GM23338 (cell line): ENCODE data around the gene PIK3CB. TPM values are rescaled to one million over a fixed set of nuclear protein-coding genes. Genes with fewer than 3 reads are reported as not detected.

Source experiments
- ATAC-seq: fragments of 200-7000 bp; cut with Tn5 transposase; 3 replicates; pipeline ENCODE4 v1.9.1; 2020
- DNase-seq: peaks from one replicate; pipeline ENCODE4 v3.0.0-alpha.2; 2015; ENCODE audit warnings: low spot score
- H2AFZ ChIP-seq: fragments of 200-600 bp; sonication (generic); 2 replicates; pipeline ENCODE4 v1.8.0; 2016; ENCODE audit warnings: antibody characterized with exemption, mild to moderate bottlenecking, moderate library complexity
- H3F3A ChIP-seq: fragments of 200-600 bp; sonication (generic); replicated peaks from 2 replicates; pipeline ENCODE4 v1.8.0; 2017; ENCODE audit warnings: antibody characterized with exemption, mixed run types, low read depth
- H3K27ac ChIP-seq: fragments of 200-600 bp; sonication (generic); 2 replicates; pipeline ENCODE4 v1.6.1; 2016; ENCODE audit warnings: low read depth
- H3K27me3 ChIP-seq: fragments of 200-600 bp; sonication (generic); 2 replicates; pipeline ENCODE4 v1.8.0; 2016; ENCODE audit warnings: mild to moderate bottlenecking, mixed run types, moderate library complexity; ENCODE audit not compliant: insufficient read depth
- H3K36me3 ChIP-seq: fragments of 200-600 bp; sonication (generic); 2 replicates; pipeline ENCODE4 v1.8.0; 2016; ENCODE audit warnings: mild to moderate bottlenecking; ENCODE audit not compliant: insufficient read depth
- H3K4me1 ChIP-seq: fragments of 200-600 bp; sonication (generic); 2 replicates; pipeline ENCODE4 v1.8.0; 2016; ENCODE audit warnings: mild to moderate bottlenecking, moderate library complexity; ENCODE audit not compliant: insufficient read depth
- H3K4me2 ChIP-seq: fragments of 200-600 bp; sonication (generic); 2 replicates; pipeline ENCODE4 v1.7.1; 2017; ENCODE audit warnings: mixed run types
- H3K4me3 ChIP-seq: fragments of 200-600 bp; sonication (generic); 2 replicates; pipeline ENCODE4 v1.6.1; 2016; ENCODE audit warnings: mixed run types
- H3K79me2 ChIP-seq: fragments of 200-600 bp; sonication (generic); replicated peaks from 2 replicates; pipeline ENCODE4 v1.8.0; 2017; ENCODE audit warnings: mild to moderate bottlenecking; ENCODE audit not compliant: insufficient read depth
- H3K9me2 ChIP-seq: fragments of 200-600 bp; sonication (generic); 2 replicates; pipeline ENCODE4 v1.8.0; 2017; ENCODE audit not compliant: insufficient read depth
- H4K20me1 ChIP-seq: fragments of 200-600 bp; sonication (generic); replicated peaks from 2 replicates; pipeline ENCODE4 v1.8.0; 2017; ENCODE audit warnings: mild to moderate bottlenecking; ENCODE audit not compliant: insufficient read depth
- H3K27ac Mint-ChIP-seq: 2 replicates; pipeline ENCODE4 v1.8.0; 2020; ENCODE audit warnings: inconsistent platforms, mild to moderate bottlenecking, moderate library complexity, mixed read lengths
- H3K27me3 Mint-ChIP-seq: 3 replicates; pipeline ENCODE4 v1.8.0; 2022; ENCODE audit warnings: low read depth, mild to moderate bottlenecking, moderate library complexity, mixed read lengths, inconsistent platforms; ENCODE audit not compliant: insufficient read depth, poor library complexity
- H3K36me3 Mint-ChIP-seq: 3 replicates; pipeline ENCODE4 v1.8.0; 2021; ENCODE audit warnings: low read depth, mild to moderate bottlenecking, inconsistent platforms, moderate library complexity, mixed read lengths
- H3K4me1 Mint-ChIP-seq: 3 replicates; pipeline ENCODE4 v1.8.0; 2020; ENCODE audit warnings: mild to moderate bottlenecking, inconsistent platforms, mixed read lengths
- H3K4me3 Mint-ChIP-seq: 3 replicates; pipeline ENCODE4 v1.8.0; 2021; ENCODE audit warnings: moderate library complexity, mild to moderate bottlenecking, inconsistent platforms, mixed read lengths
- H3K9me3 Mint-ChIP-seq: 3 replicates; pipeline ENCODE4 v1.8.0; 2020; ENCODE audit warnings: moderate library complexity, mild to moderate bottlenecking, inconsistent platforms, mixed read lengths
- CREB1 ChIP-seq: fragments of 250-450 bp; sonication (Bioruptor Pico); IDR thresholded peaks from 2 replicates; pipeline ENCODE4 v1.5.0; 2020; ENCODE audit warnings: low read depth, mild to moderate bottlenecking, moderate library complexity
- EZH2 ChIP-seq: fragments of 200-600 bp; sonication (generic); IDR thresholded peaks from one replicate; pipeline ENCODE4 v1.8.0; 2017; ENCODE audit warnings: antibody characterized with exemption, mild to moderate bottlenecking, low read depth; ENCODE audit not compliant: unreplicated experiment
- EZH2phosphoT487 ChIP-seq: fragments of 200-600 bp; sonication (generic); IDR thresholded peaks from one replicate; pipeline ENCODE4 v1.8.1; 2018; ENCODE audit warnings: antibody characterized with exemption; ENCODE audit not compliant: unreplicated experiment
- JUNB ChIP-seq: IDR thresholded peaks from one replicate; pipeline ENCODE4 v1.6.1; 2016; ENCODE audit warnings: antibody characterized with exemption; ENCODE audit not compliant: unreplicated experiment
- NANOG ChIP-seq: IDR thresholded peaks from 2 replicates; pipeline ENCODE4 v1.6.1; 2016; ENCODE audit warnings: antibody characterized with exemption, borderline replicate concordance
- POLR2AphosphoS5 ChIP-seq: IDR thresholded peaks from 2 replicates; pipeline ENCODE4 v1.6.1; 2016; ENCODE audit warnings: antibody characterized with exemption, low read depth
- STAT1 ChIP-seq: IDR thresholded peaks from one replicate; pipeline ENCODE4 v1.6.1; 2016; ENCODE audit warnings: antibody characterized with exemption; ENCODE audit not compliant: unreplicated experiment
- ZNF114 ChIP-seq: fragments of 250-450 bp; sonication (Bioruptor Pico); IDR thresholded peaks from 2 replicates; pipeline ENCODE4 v1.5.0; 2020; ENCODE audit warnings: mild to moderate bottlenecking, moderate library complexity
- ZNF331 ChIP-seq: fragments of 250-450 bp; sonication (Bioruptor Pico); IDR thresholded peaks from 2 replicates; pipeline ENCODE4 v1.5.0; 2020; ENCODE audit warnings: low read depth, mild to moderate bottlenecking, moderate library complexity
- polyA plus RNA-seq: library from polyadenylated mRNA; unstranded; fragments of >200 nt; fragmentation: Nextera tagmentation; extraction: Ambion mirVana; gene quantifications from 2 replicates; pipeline ENCODE4 v1.2.1, GENCODE V29; 2016
- total RNA-seq: library from RNA; depleted of rRNA; stranded (reverse); fragments of >200 nt; shearing (Covaris generic); gene quantifications from 2 replicates; pipeline ENCODE4 v1.2.3, GENCODE V29; 2014
- TF ChIP-seq, protein P1 (sequence below): IDR thresholded peaks from one replicate; pipeline ENCODE4 v1.6.1; 2018; ENCODE audit warnings: antibody characterized with exemption; ENCODE audit not compliant: unreplicated experiment
- TF ChIP-seq, protein P2 (sequence below): fragments of 250-450 bp; sonication (Bioruptor Pico); IDR thresholded peaks from 2 replicates; pipeline ENCODE4 v1.5.0; 2020; ENCODE audit warnings: mild to moderate bottlenecking, moderate library complexity
- TF ChIP-seq, protein P3 (sequence below), 2 experiments: fragments of 200-600 bp in 1 of 2; sonication (generic) in 1 of 2; conservative IDR thresholded peaks; 2 replicates each; pipeline versions ENCODE4 v1.5.1 to v1.6.1; 2016 to 2017; ENCODE audit warnings: antibody characterized with exemption in 2 of 2, low read depth in 2 of 2, mild to moderate bottlenecking in 2 of 2, moderate library complexity in 1 of 2
- TF ChIP-seq, protein P4 (sequence below): IDR thresholded peaks from 2 replicates; pipeline ENCODE4 v1.6.1; 2016; ENCODE audit warnings: antibody characterized with exemption

The PIK3CB gene
- total and polyA plus RNA-seq, 2 experiments from 2014 or later, result 13.3 to 32.4 TPM

DNA sequence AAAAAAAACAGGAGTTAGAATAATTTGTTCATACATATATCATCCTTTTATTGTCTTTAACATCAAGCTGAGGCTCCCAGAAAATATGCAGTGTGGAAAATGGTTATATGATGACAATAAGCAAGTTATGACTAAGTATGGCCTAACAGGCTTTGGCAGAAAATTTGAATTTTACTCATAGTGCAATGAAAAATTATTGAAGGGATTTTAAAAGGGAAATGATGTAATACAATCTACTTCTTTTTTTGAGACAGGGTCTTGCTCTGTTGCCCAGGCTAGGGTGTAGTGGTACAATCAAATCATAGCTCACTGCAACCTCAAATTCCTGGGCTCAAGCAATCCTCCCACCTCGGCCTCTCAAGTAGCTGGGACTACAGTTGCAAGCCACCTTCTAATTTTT is 147.5 kb downstream of the PIK3CB start:
- H3K27me3 ChIP-seq, result no peaks in the 10 kb centered on the region
- no peak overlapping the region for H2AFZ ChIP-seq
- H3K4me1 Mint-ChIP-seq, result no peaks in the 10 kb centered on the region
- H3F3A ChIP-seq, result no peaks in the 10 kb centered on the region
- no peak overlapping the region for H3K27ac Mint-ChIP-seq
- no peak overlapping the region for H3K4me3 ChIP-seq
- no peaks in the 10 kb centered on the region for H3K36me3 ChIP-seq
- no peak overlapping the region for H3K4me2 ChIP-seq
- H3K4me1 ChIP-seq, result no peaks in the 10 kb centered on the region
- H3K9me3 Mint-ChIP-seq, result no peaks in the 10 kb centered on the region
- no peak for DNase-seq
- no peaks in the 10 kb centered on the region for H3K9me2 ChIP-seq
- no peak overlapping the region for H3K27ac ChIP-seq
- ATAC-seq, result no peak
- TF ChIP-seq, protein P1, sequence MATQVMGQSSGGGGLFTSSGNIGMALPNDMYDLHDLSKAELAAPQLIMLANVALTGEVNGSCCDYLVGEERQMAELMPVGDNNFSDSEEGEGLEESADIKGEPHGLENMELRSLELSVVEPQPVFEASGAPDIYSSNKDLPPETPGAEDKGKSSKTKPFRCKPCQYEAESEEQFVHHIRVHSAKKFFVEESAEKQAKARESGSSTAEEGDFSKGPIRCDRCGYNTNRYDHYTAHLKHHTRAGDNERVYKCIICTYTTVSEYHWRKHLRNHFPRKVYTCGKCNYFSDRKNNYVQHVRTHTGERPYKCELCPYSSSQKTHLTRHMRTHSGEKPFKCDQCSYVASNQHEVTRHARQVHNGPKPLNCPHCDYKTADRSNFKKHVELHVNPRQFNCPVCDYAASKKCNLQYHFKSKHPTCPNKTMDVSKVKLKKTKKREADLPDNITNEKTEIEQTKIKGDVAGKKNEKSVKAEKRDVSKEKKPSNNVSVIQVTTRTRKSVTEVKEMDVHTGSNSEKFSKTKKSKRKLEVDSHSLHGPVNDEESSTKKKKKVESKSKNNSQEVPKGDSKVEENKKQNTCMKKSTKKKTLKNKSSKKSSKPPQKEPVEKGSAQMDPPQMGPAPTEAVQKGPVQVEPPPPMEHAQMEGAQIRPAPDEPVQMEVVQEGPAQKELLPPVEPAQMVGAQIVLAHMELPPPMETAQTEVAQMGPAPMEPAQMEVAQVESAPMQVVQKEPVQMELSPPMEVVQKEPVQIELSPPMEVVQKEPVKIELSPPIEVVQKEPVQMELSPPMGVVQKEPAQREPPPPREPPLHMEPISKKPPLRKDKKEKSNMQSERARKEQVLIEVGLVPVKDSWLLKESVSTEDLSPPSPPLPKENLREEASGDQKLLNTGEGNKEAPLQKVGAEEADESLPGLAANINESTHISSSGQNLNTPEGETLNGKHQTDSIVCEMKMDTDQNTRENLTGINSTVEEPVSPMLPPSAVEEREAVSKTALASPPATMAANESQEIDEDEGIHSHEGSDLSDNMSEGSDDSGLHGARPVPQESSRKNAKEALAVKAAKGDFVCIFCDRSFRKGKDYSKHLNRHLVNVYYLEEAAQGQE, result no peak
- TF ChIP-seq ZNF331 (CRISPR knock-in tag), result no peak
- TF ChIP-seq POLR2AphosphoS5, result no peak
- TF ChIP-seq, protein P2, sequence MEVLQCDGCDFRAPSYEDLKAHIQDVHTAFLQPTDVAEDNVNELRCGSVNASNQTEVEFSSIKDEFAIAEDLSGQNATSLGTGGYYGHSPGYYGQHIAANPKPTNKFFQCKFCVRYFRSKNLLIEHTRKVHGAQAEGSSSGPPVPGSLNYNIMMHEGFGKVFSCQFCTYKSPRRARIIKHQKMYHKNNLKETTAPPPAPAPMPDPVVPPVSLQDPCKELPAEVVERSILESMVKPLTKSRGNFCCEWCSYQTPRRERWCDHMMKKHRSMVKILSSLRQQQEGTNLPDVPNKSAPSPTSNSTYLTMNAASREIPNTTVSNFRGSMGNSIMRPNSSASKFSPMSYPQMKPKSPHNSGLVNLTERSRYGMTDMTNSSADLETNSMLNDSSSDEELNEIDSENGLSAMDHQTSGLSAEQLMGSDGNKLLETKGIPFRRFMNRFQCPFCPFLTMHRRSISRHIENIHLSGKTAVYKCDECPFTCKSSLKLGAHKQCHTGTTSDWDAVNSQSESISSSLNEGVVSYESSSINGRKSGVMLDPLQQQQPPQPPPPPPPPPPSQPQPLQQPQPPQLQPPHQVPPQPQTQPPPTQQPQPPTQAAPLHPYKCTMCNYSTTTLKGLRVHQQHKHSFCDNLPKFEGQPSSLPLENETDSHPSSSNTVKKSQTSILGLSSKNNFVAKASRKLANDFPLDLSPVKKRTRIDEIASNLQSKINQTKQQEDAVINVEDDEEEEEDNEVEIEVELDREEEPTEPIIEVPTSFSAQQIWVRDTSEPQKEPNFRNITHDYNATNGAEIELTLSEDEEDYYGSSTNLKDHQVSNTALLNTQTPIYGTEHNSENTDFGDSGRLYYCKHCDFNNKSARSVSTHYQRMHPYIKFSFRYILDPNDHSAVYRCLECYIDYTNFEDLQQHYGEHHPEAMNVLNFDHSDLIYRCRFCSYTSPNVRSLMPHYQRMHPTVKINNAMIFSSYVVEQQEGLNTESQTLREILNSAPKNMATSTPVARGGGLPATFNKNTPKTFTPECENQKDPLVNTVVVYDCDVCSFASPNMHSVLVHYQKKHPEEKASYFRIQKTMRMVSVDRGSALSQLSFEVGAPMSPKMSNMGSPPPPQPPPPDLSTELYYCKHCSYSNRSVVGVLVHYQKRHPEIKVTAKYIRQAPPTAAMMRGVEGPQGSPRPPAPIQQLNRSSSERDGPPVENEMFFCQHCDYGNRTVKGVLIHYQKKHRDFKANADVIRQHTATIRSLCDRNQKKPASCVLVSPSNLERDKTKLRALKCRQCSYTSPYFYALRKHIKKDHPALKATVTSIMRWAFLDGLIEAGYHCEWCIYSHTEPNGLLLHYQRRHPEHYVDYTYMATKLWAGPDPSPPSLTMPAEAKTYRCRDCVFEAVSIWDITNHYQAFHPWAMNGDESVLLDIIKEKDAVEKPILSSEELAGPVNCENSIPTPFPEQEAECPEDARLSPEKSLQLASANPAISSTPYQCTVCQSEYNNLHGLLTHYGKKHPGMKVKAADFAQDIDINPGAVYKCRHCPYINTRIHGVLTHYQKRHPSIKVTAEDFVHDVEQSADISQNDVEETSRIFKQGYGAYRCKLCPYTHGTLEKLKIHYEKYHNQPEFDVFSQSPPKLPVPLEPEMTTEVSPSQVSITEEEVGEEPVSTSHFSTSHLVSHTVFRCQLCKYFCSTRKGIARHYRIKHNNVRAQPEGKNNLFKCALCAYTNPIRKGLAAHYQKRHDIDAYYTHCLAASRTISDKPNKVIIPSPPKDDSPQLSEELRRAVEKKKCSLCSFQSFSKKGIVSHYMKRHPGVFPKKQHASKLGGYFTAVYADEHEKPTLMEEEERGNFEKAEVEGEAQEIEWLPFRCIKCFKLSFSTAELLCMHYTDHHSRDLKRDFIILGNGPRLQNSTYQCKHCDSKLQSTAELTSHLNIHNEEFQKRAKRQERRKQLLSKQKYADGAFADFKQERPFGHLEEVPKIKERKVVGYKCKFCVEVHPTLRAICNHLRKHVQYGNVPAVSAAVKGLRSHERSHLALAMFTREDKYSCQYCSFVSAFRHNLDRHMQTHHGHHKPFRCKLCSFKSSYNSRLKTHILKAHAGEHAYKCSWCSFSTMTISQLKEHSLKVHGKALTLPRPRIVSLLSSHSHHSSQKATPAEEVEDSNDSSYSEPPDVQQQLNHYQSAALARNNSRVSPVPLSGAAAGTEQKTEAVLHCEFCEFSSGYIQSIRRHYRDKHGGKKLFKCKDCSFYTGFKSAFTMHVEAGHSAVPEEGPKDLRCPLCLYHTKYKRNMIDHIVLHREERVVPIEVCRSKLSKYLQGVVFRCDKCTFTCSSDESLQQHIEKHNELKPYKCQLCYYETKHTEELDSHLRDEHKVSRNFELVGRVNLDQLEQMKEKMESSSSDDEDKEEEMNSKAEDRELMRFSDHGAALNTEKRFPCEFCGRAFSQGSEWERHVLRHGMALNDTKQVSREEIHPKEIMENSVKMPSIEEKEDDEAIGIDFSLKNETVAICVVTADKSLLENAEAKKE (CRISPR knock-in tag), result no peak
- no peak for TF ChIP-seq STAT1
- no peak for TF ChIP-seq JUNB
- TF ChIP-seq EZH2, result no peak
- no peak for TF ChIP-seq ZNF114
- TF ChIP-seq EZH2phosphoT487, result no peak
- TF ChIP-seq, protein P3, sequence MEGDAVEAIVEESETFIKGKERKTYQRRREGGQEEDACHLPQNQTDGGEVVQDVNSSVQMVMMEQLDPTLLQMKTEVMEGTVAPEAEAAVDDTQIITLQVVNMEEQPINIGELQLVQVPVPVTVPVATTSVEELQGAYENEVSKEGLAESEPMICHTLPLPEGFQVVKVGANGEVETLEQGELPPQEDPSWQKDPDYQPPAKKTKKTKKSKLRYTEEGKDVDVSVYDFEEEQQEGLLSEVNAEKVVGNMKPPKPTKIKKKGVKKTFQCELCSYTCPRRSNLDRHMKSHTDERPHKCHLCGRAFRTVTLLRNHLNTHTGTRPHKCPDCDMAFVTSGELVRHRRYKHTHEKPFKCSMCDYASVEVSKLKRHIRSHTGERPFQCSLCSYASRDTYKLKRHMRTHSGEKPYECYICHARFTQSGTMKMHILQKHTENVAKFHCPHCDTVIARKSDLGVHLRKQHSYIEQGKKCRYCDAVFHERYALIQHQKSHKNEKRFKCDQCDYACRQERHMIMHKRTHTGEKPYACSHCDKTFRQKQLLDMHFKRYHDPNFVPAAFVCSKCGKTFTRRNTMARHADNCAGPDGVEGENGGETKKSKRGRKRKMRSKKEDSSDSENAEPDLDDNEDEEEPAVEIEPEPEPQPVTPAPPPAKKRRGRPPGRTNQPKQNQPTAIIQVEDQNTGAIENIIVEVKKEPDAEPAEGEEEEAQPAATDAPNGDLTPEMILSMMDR (conservative IDR thresholded peaks at IDR 0.05; ENCODE audit: low read depth in 2 of 2), result no peak
- TF ChIP-seq, protein P4, sequence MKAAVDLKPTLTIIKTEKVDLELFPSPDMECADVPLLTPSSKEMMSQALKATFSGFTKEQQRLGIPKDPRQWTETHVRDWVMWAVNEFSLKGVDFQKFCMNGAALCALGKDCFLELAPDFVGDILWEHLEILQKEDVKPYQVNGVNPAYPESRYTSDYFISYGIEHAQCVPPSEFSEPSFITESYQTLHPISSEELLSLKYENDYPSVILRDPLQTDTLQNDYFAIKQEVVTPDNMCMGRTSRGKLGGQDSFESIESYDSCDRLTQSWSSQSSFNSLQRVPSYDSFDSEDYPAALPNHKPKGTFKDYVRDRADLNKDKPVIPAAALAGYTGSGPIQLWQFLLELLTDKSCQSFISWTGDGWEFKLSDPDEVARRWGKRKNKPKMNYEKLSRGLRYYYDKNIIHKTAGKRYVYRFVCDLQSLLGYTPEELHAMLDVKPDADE, result no peak
- no peak for TF ChIP-seq NANOG
- no peak for TF ChIP-seq CREB1 (CRISPR knock-in tag)
- no peak overlapping the region for H3K4me3 Mint-ChIP-seq
- no peaks in the 10 kb centered on the region for H4K20me1 ChIP-seq
- H3K36me3 Mint-ChIP-seq, result peaks cover 22% of the 10 kb centered on the region; the same call in 2 of the 3 replicates
- H3K27me3 Mint-ChIP-seq, result no peaks in the 10 kb centered on the region
- no peaks in the 10 kb centered on the region for H3K79me2 ChIP-seq
